IPS-18a (cell line): ENCODE results near the gene LRRC4B.
"Not testable (repeated sequence)": the region's sequence is repeated elsewhere in the genome, so short reads cannot be mapped to it uniquely, and the experiment has no call there.

Experiments used
- H3K27ac ChIP-seq: one replicate; pipeline ENCODE4 v1.5.1; 2013; ENCODE audit warnings: low read length
- H3K27me3 ChIP-seq: one replicate; pipeline ENCODE4 v1.6.1; 2013; ENCODE audit warnings: mild to moderate bottlenecking, low read length; ENCODE audit not compliant: control insufficient read depth, insufficient read depth
- H3K36me3 ChIP-seq: one replicate; pipeline ENCODE4 v1.6.1; 2013; ENCODE audit warnings: low read depth, low read length; ENCODE audit not compliant: control insufficient read depth
- H3K4me1 ChIP-seq: one replicate; pipeline ENCODE4 v1.6.1; 2013; ENCODE audit warnings: low read depth, low read length; ENCODE audit not compliant: control insufficient read depth
- H3K4me3 ChIP-seq: one replicate; pipeline ENCODE4 v1.5.1; 2013; ENCODE audit warnings: low read length
- H3K9ac ChIP-seq: one replicate; pipeline ENCODE4 v1.6.1; 2013; ENCODE audit warnings: mild to moderate bottlenecking, low read length, moderate library complexity
- H3K9me3 ChIP-seq: one replicate; pipeline ENCODE4 v1.6.1; 2013; ENCODE audit warnings: low read depth, low read length; ENCODE audit not compliant: control insufficient read depth

The LRRC4B gene

DNA sequence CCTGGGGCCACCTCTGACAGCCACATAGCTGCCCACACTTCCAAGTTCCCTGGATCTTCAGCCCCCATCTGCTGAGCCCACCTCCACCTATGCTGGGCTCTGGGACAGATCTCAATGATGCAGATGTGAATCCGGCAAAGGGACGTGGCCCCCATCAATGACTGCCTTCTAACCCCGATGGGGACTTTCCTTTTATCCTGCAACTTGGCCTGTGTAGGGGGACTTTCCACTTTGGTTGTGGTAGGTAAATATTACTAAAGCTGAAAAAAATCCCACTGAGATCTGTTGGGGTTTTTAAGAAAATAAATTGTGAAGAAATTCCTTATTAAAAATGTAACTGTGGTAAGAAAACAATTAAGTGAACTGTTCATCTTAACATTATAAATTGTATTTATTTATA lies 33.8 kb downstream of the LRRC4B start:
- H3K4me3 ChIP-seq = no peak overlapping the region
- H3K27me3 ChIP-seq = no peaks in the 10 kb centered on the region
- no peak overlapping the region for H3K27ac ChIP-seq
- peaks cover 3% of the 10 kb centered on the region for H3K9me3 ChIP-seq
- H3K4me1 ChIP-seq = peaks cover 4% of the 10 kb centered on the region
- H3K9ac ChIP-seq = no peak overlapping the region
- H3K36me3 ChIP-seq = no peaks in the 10 kb centered on the region

DNA sequence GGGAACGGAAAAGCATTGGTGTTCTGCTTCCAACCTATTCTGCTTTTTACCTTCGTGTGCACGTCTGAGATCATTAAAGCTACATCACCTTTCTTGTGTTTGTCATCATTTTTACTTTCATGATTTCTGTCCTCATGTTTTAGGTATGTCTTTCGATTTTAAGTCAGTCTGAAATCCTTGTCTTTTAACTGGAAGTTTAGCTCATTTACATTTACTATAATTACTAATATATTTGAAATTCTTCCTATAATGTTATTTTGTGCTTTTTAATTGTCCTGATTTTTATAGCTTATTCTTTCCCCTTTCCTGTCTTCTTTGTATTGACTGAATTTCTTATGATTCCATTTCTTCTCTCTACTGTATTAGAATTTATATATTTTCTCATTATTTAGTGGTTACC lies 35.3 kb downstream of the LRRC4B start:
- Histone ChIP-seq H3K27ac (no peak overlapping the region), H3K9me3 (peaks cover 3% of the 10 kb centered on the region), H3K4me3 (no peak overlapping the region), H3K27me3 (no peaks in the 10 kb centered on the region), H3K36me3 (no peaks in the 10 kb centered on the region), H3K9ac (no peak overlapping the region), H3K4me1 (peaks cover 4% of the 10 kb centered on the region)

DNA sequence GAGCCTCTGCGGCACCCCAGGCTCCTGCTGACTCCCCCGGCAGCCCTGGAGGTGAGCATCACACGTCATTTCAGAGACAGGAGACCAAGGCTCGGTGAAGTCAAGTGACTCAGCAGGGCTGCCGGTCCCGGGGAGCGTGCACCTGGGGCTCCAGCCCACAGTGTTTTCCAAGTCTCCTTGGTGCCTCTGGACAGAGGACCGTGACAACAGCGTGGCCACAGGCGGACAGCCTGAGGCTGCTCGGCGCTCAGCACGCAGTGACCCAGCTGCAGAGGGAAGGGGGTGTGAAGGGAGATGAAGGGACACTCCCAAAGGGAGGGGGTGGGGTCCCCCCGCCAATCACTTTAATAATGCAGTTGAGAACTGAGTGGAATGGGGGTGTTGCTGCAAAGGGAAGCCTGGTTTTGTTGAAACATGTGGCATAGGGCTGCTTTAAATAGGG lies 37.0 kb downstream of the LRRC4B start:
- Histone ChIP-seq H3K4me1 (peaks cover 4% of the 10 kb centered on the region), H3K27ac (no peak overlapping the region), H3K9ac (no peak overlapping the region), H3K36me3 (no peaks in the 10 kb centered on the region), H3K4me3 (no peak overlapping the region), H3K27me3 (no peaks in the 10 kb centered on the region), H3K9me3 (peaks cover 3% of the 10 kb centered on the region)

DNA sequence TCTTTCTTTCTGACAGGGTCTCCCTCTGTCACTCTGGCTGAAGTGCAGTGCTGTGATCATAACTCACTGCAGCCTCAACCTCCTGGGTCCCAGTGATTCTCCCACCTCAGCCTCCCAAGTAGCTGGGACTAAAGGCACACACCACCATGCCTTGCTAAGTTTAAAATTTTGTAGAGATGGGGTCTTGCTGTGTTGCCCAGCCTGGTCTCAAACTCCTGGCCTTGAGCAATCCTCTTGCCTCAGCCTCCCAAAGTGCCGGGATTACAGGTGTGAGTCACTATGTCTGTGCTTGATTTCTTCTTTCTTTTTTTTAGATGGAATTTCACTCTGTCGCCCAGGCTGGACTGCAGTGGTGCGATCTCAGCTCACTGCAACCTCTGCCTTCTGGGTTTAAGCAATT lies 40.2 kb downstream of the LRRC4B start:
- H3K4me1 ChIP-seq, H3K9ac ChIP-seq, H3K4me3 ChIP-seq, H3K9me3 ChIP-seq, H3K36me3 ChIP-seq, H3K27ac ChIP-seq, H3K27me3 ChIP-seq: not testable (repeated sequence)

DNA sequence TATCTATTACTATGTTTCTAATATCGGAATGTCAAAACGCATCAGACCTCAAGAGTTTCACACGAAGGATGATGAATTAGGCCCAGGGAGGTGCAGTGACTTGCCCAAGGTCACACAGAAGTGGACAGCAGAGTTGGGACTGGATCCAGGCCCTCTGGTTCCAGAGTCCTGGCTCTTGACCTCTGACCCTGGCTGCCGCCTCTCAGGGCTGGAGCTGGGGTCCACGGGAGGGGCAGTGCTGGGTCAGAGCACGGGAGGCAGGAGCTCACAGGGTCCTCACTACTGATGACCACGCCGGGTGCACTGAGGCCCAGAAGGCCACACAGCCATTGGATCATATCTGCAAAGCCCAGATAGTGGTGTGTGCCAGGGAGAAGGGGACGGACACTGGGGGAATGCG lies 45.4 kb downstream of the LRRC4B start:
- H3K36me3 ChIP-seq = no peaks in the 10 kb centered on the region
- no peak overlapping the region for H3K9ac ChIP-seq
- H3K9me3 ChIP-seq = no peaks in the 10 kb centered on the region
- H3K4me1 ChIP-seq = no peaks in the 10 kb centered on the region
- no peak overlapping the region for H3K4me3 ChIP-seq
- no peaks in the 10 kb centered on the region for H3K27me3 ChIP-seq
- no peak overlapping the region for H3K27ac ChIP-seq

DNA sequence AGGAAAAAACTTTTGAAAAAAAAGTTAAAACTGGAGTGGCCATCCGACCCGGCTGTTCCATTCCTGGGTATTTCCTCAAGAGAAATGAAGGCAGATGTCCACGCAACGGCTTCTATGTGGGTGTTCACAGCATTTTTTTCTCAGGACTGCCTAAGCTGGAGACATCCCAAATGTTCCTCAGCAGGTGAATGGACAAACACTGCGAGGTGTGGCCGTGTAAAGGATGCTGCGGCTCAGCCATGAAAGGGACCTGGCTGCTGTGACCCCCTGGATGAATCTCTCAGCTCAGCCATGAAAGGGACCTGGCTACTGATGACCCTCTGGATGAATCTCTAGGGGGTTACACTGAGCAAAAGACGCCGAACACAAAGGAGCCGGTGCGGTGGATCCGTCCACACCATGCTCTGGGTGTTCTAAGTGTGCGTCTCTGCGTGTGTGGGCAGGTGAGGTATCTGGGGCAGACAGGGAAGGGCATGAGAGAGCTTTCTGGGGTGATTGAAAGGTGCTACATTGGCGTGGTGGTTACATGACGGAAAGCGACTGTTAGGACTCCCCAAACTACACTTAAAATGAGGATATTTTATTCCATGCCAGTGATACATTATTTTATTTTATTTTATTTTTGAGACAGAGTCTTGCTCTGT lies 47.3 kb downstream of the LRRC4B start:
- no peaks in the 10 kb centered on the region for H3K27me3 ChIP-seq
- H3K4me3 ChIP-seq = no peak overlapping the region
- H3K36me3 ChIP-seq = no peaks in the 10 kb centered on the region
- no peak overlapping the region for H3K27ac ChIP-seq
- no peaks in the 10 kb centered on the region for H3K4me1 ChIP-seq
- no peaks in the 10 kb centered on the region for H3K9me3 ChIP-seq
- no peak overlapping the region for H3K9ac ChIP-seq

DNA sequence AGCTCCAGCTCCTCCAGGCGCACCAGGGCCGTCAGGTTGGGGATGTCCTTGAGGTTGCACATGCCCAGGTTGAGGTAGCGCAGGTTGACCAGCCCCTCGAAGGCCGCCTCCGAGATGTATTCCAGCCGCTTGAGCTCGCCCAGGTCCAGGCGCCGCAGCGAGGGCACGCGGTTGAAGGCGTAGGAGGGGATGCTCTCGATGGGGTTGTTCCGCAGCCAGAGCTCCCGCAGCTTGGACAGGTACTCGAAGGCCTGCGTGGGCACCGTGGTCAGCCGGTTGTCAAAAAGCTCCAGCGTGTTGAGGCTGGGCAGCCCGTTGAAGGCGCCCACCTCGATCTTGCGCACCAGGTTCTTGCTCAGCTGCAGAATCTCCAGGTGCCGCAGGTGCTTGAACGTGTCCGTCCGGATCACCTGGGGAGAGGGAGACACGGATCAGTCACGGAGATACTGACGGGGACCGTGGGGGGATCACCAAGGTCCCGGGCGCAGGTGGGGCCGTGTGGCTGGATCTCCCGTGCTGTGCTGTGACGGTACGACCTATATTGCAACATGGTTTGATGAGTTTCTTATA lies 49.1 kb downstream of the LRRC4B start:
- no peak overlapping the region for H3K27ac ChIP-seq
- H3K36me3 ChIP-seq = no peaks in the 10 kb centered on the region
- H3K9me3 ChIP-seq = no peaks in the 10 kb centered on the region
- H3K27me3 ChIP-seq = no peaks in the 10 kb centered on the region
- H3K4me3 ChIP-seq = no peak overlapping the region
- H3K4me1 ChIP-seq = no peaks in the 10 kb centered on the region
- no peak overlapping the region for H3K9ac ChIP-seq

DNA sequence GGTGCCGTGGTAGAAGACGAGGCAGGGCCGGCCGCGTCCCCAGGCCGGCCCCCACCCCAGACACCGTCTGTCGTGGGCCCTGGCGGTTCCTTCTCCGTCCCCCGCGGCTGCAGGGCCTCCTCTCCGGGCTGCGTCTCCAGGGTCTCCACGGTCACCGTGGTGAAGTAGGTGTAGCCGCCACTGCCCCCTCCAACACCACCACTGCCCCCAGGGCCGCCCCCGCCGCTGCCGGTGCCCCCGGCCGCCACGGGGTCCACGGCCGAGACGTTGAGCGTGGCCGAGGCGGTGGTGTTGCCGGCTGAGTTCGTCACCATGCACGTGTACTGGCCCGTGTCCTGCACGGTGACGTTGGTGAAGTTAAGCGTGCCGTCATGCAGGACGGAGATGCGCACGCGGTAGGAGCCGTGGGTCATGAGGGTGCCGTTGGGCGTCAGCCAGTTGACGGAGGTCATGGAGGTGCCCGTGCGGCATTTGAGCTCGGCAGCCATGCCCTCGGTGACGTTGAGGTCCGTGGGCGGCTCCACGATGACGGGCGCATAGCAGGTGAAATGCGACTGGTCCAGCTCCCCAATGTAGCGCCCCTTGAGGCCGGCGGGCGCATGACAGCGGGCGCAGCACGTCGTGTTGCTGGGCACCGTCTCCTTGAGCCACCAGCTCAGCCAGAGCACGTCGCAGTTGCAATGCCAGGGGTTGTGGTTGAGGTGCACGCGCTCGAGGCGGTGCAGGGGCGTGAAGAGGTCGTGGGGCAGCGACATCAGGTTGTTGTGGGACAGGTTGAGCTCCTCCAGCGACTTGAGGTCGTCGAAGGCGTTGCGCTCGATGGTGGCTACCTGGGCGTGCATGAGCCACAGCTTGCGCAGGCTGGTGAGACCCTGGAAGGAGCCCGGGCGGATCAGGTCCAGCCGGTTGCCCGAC lies 49.9 kb downstream of the LRRC4B start:
- no peak overlapping the region for H3K4me3 ChIP-seq

DNA sequence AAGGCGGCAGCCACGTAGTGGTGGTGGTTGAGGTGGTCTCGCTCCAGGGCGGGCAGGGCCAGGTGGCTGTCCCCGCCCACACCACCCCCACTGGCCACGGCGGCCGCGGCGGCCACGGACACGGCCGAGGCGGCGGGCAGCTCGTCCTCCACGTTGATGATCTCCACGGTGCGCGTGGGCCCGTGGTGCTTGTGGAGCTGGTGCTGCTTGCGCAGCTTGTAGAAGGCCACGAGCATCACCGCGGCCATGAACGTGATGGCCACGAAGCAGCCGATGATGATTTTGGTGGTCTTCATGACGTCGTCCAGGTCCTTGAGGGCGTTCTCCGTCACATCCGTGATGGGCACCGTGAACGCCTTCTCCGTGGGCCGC lies 50.5 kb downstream of the LRRC4B start:
- Histone ChIP-seq H3K4me1 (no peaks in the 10 kb centered on the region), H3K27me3 (no peaks in the 10 kb centered on the region), H3K27ac (no peak overlapping the region), H3K9me3 (no peaks in the 10 kb centered on the region), H3K36me3 (no peaks in the 10 kb centered on the region), H3K9ac (no peak overlapping the region), H3K4me3 (no peak overlapping the region)

More for the DNA sequence above, 49.9 kb downstream of the LRRC4B start:
- Histone ChIP-seq H3K27me3 (no peaks in the 10 kb centered on the region), H3K4me1 (no peaks in the 10 kb centered on the region), H3K36me3 (no peaks in the 10 kb centered on the region), H3K9me3 (no peaks in the 10 kb centered on the region), H3K9ac (no peak overlapping the region), H3K27ac (no peak overlapping the region)

DNA sequence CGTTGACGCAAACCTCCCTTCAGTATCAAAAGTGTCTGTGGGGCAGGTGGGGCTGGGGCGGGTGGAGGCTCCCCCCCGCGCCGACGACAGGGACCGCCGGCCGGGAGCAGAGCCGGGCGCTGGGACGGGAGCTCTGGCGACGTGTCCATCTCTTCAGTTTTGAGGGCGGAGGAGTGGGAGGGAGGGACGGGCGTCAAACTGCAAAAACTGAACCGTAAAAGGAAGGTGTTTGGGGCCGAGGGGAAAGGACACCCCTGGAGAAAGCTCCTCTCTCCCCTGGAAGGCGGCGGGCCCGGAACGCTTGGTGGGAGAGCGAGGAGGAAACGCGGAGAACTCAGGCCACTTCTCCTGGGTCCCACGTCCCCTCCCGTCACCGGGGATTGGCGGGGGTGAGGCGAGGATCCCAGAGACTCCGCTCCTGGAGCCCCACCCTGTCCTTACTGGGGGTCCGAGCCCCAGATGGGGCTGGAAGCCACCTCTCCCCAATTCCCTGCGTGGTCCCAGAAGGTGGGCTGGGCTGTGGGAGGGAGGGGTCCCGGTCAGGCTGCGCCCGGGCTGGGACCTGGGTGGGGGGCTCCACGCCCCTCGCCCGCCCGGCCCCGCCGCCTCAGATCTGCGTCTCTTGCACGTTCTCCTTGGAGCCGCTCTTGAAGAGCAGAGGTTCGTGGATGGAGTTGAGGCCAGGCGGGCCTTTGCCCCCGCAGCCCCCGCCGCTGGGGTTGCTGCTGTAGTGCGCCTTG lies 51.1 kb downstream of the LRRC4B start:
- no peaks in the 10 kb centered on the region for H3K9me3 ChIP-seq
- no peaks in the 10 kb centered on the region for H3K4me1 ChIP-seq
- no peaks in the 10 kb centered on the region for H3K27me3 ChIP-seq
- no peak overlapping the region for H3K4me3 ChIP-seq
- H3K27ac ChIP-seq = no peak overlapping the region
- H3K9ac ChIP-seq = no peak overlapping the region
- H3K36me3 ChIP-seq = no peaks in the 10 kb centered on the region

DNA sequence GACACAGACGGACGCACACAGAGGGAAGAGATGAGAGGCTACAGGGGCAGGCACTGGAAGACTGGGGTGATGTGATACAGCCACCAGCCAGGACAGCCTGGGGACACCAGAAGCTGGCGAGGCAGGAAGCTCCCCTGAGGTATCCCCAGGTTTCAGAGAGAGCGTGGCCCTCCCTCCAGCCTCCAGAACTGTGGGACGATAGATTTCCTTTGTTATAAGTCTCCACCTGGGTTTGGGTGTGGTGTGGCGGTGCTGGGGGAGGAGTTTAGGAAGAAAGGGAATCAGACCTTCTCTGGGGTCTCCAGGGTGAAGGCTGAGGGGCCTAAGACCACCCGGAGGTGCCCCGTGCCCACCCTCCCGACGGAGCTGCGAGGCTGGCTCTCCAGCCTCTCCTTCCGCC lies 51.8 kb downstream of the LRRC4B start:
- H3K4me3 ChIP-seq = no peak overlapping the region
- no peak overlapping the region for H3K9ac ChIP-seq
- no peak overlapping the region for H3K27ac ChIP-seq
- no peaks in the 10 kb centered on the region for H3K4me1 ChIP-seq
- no peaks in the 10 kb centered on the region for H3K27me3 ChIP-seq
- no peaks in the 10 kb centered on the region for H3K36me3 ChIP-seq
- H3K9me3 ChIP-seq = no peaks in the 10 kb centered on the region
